Endothelial cell of umbilical vein (primary cell): ENCODE data around the gene FAM221B. TPM values are rescaled to one million over a fixed set of nuclear protein-coding genes. Genes with fewer than 3 reads are reported as not detected.
A peak's percentile ranks its signal among the peaks of the same experiment; 100 is the strongest.

Experiments used
- BruUV-seq: library from RNA; stranded (reverse); fragments of 400-500 nt; replicated peaks from 2 replicates; lab custom pipeline; 2021; lab: Mats Ljungman, UMichigan
- CTCF ChIA-PET: fragments of 300-600, 350-600 bp; sonication (Branson Sonifier 250); formaldehyde crosslinking; loops from one replicate; lab custom pipeline; 2021; ENCODE audit warnings: antibody characterized with exemption, inconsistent platforms; lab: Charles Lee
- POLR2A ChIA-PET: fragments of 300-600, 350-600 bp; sonication (Branson Sonifier 250); formaldehyde crosslinking; loops from one replicate; lab custom pipeline; 2021; ENCODE audit warnings: antibody characterized with exemption, inconsistent platforms; lab: Charles Lee
- DNase-seq: peaks from one replicate; pipeline ENCODE4 v3.0.0-alpha.2; 2011; ENCODE audit warnings: low read depth, low spot score
- FAIRE-seq: peaks from 2 replicates; lab custom pipeline; 2011; peaks lifted over from hg19 to GRCh38; lab: Jason Lieb, UNC
- H2AFZ ChIP-seq: 2 replicates; pipeline ENCODE4 v1.6.0; 2012; ENCODE audit warnings: low read depth, low read length, control low read depth, inconsistent platforms
- H3K27ac ChIP-seq: 2 replicates; pipeline ENCODE4 v1.5.1; 2011; ENCODE audit warnings: low read depth, mild to moderate bottlenecking, control low read depth, low read length, moderate library complexity; ENCODE audit not compliant: insufficient read depth
- H3K27me3 ChIP-seq, 2 experiments: 2 replicates each; pipeline versions ENCODE4 v1.6.0 to v1.6.1; 2011; ENCODE audit warnings: low read length in 2 of 2, mixed read lengths in 1 of 2; ENCODE audit not compliant: control insufficient read depth in 2 of 2, insufficient read depth in 2 of 2
- H3K36me3 ChIP-seq, 2 experiments: 2 replicates in 1 of 2; 3 replicates in 1 of 2; pipeline ENCODE4 v1.5.1; 2011; ENCODE audit warnings: low read length in 2 of 2, mild to moderate bottlenecking in 1 of 2, moderate library complexity in 1 of 2; ENCODE audit not compliant: control insufficient read depth in 2 of 2, insufficient read depth in 2 of 2; ENCODE audit errors: extremely low read depth in 1 of 2
- H3K4me1 ChIP-seq: 3 replicates; pipeline ENCODE4 v1.5.1; 2011; ENCODE audit warnings: mild to moderate bottlenecking, low read length; ENCODE audit not compliant: control insufficient read depth, insufficient read depth; ENCODE audit errors: extremely low read depth
- H3K4me2 ChIP-seq: 2 replicates; pipeline ENCODE4 v1.6.1; 2011; ENCODE audit warnings: low read length, control low read depth, mixed read lengths; ENCODE audit not compliant: insufficient read depth
- H3K4me3 ChIP-seq, 3 experiments: fragments of 200-600 bp in 1 of 3; sonication (generic), shearing (Covaris generic) in 1 of 3; replicated peaks in 1 of 3; 2 replicates each; pipeline ENCODE4 v1.5.1; 2011 to 2016; ENCODE audit warnings: control low read depth in 3 of 3, low read length in 3 of 3, mild to moderate bottlenecking in 2 of 3, inconsistent platforms in 1 of 3, low read depth in 1 of 3, moderate library complexity in 1 of 3; ENCODE audit not compliant: insufficient read depth in 1 of 3
- H3K79me2 ChIP-seq: 2 replicates; pipeline ENCODE4 v1.6.0; 2012; ENCODE audit warnings: low read length, inconsistent platforms; ENCODE audit not compliant: control insufficient read depth, insufficient read depth
- H3K9ac ChIP-seq: replicated peaks from 2 replicates; pipeline ENCODE3; 2011; ENCODE audit warnings: low read length, control low read depth; ENCODE audit not compliant: insufficient read depth; ENCODE audit errors: extremely low read depth
- H3K9me1 ChIP-seq: replicated peaks from 3 replicates; pipeline ENCODE4 v1.6.0; 2011; ENCODE audit warnings: mild to moderate bottlenecking, low read length; ENCODE audit not compliant: control insufficient read depth, insufficient read depth; ENCODE audit errors: extremely low read depth
- H3K9me3 ChIP-seq: replicated peaks from 2 replicates; pipeline ENCODE4 v1.5.1; 2012; ENCODE audit warnings: low read length, inconsistent platforms; ENCODE audit not compliant: control insufficient read depth, insufficient read depth
- H4K20me1 ChIP-seq: replicated peaks from 2 replicates; pipeline ENCODE3; 2011; ENCODE audit warnings: mild to moderate bottlenecking, low read length; ENCODE audit not compliant: control insufficient read depth, insufficient read depth; ENCODE audit errors: extremely low read depth
- EZH2 ChIP-seq: IDR thresholded peaks from 2 replicates; pipeline ENCODE4 v1.6.1; 2012; ENCODE audit warnings: borderline replicate concordance, low read depth, mild to moderate bottlenecking, moderate library complexity, low read length, inconsistent platforms; ENCODE audit not compliant: severe bottlenecking
- FOS ChIP-seq: IDR thresholded peaks from 2 replicates; pipeline ENCODE4 v1.6.1; 2011; ENCODE audit warnings: mild to moderate bottlenecking, low read length, moderate library complexity, borderline replicate concordance; ENCODE audit not compliant: insufficient read depth
- GATA2 ChIP-seq: IDR thresholded peaks from 2 replicates; pipeline ENCODE4 v1.7.0; 2011; ENCODE audit warnings: low read depth, mild to moderate bottlenecking, moderate library complexity, mixed read lengths, low read length; ENCODE audit not compliant: insufficient read length, insufficient read depth
- JUN ChIP-seq: IDR thresholded peaks from 2 replicates; pipeline ENCODE4 v1.6.1; 2011; ENCODE audit warnings: borderline replicate concordance, low read depth; ENCODE audit not compliant: insufficient read length, insufficient read depth
- MAX ChIP-seq: IDR thresholded peaks from 2 replicates; pipeline ENCODE4 v1.6.1; 2011; ENCODE audit not compliant: insufficient read depth, insufficient read length
- MYC ChIP-seq: IDR thresholded peaks from one replicate; pipeline ENCODE4 v1.6.1; 2011; ENCODE audit warnings: mild to moderate bottlenecking, low read depth, low read length
- POLR2A ChIP-seq: IDR thresholded peaks from 2 replicates; pipeline ENCODE4 v1.6.1; 2012; ENCODE audit warnings: low read depth, mild to moderate bottlenecking, control low read depth, low read length
- POLR2AphosphoS5 ChIP-seq: IDR thresholded peaks from 2 replicates; pipeline ENCODE4 v1.6.1; 2012; ENCODE audit warnings: low read depth, mild to moderate bottlenecking, control low read depth, low read length, moderate library complexity; ENCODE audit not compliant: insufficient read depth
- dilution Hi-C: fragments of 300-500 bp; cut with MboI; formaldehyde crosslinking; loops from one replicate; pipeline ENCODE4 v1.15.0; 2019; ENCODE audit warnings: low sequenced_read_pairs; ENCODE audit not compliant: extremely low pct_ligation_motif_present
- intact Hi-C: fragments of 100-400 bp; cut with micrococcal nuclease; formaldehyde crosslinking; loops from one replicate; pipeline ENCODE4 v1.10.0; 2022
- polyA plus RNA-seq, 4 experiments: library from polyadenylated mRNA; depleted of rRNA in 3 of 4; stranded (reverse) in 3 of 4; unstranded in 1 of 4; fragments of >200 nt; gene quantifications; 2 replicates each; pipeline versions ENCODE4 v1.2.1 to v1.2.3, GENCODE V29; 2011 to 2012; ENCODE audit warnings: missing spikeins in 1 of 4
- total RNA-seq: library from RNA; stranded (reverse); gene quantifications from 2 replicates; pipeline ENCODE4 v1.2.3, GENCODE V29; 2021
- TF ChIP-seq, protein P1 (sequence below), 2 donors: IDR thresholded peaks; 1 replicate in 1 of 2; 2 replicates in 1 of 2; pipeline ENCODE4 v1.5.1; 2011; ENCODE audit warnings: low read length in 2 of 2, mild to moderate bottlenecking in 2 of 2, moderate library complexity in 2 of 2, control low read depth in 1 of 2, inconsistent platforms in 1 of 2, low read depth in 1 of 2; ENCODE audit not compliant: insufficient read depth in 1 of 2; ENCODE audit errors: extremely low read depth in 1 of 2

FAM221B gene
- total and polyA plus RNA-seq, 2 donors (not counting 3 experiments of a cell fraction or from before 2014, with no cell fraction given), result not detected

GRCh38 chr9:35811381-35812024 is 17.0 kb downstream of the FAM221B start:
- DNase-seq (peak; percentile 44), FAIRE-seq (peak; percentile 60)
- Histone ChIP-seq H3K27me3 (no peaks in the 10 kb centered on the region), H3K79me2 (no peaks in the 10 kb centered on the region), H2AFZ (peak overlapping the region; percentile 74), H3K4me2 (peak overlapping the region; percentile 73), H3K9me1 (no peaks in the 10 kb centered on the region), H4K20me1 (no peaks in the 10 kb centered on the region), H3K4me3 (peak overlapping the region; percentile 8 to 56 (median 25)), H3K27ac (peak overlapping the region; percentile 16), H3K9me3 (no peaks in the 10 kb centered on the region), H3K36me3 (peaks cover 0 to under 1% of the 10 kb centered on the region in 2 experiments), H3K4me1 (peaks cover 21% of the 10 kb centered on the region), H3K9ac (no peak overlapping the region)
- CTCF ChIA-PET, result interaction anchor here (0.7 to 5.8 kb wide), 15 partner anchors 13 to 115 kb away, joined by 3 to 130 read pairs (median 4); partner anchors contain the start of genes CREB3, GBA2, NPR2 and RGP1
- intact Hi-C loops (loop anchor here (2.0 kb wide), 2 partner anchors 13 to 55 kb away; no protein-coding TSS in a partner anchor), dilution Hi-C loops (no loop called here)
- no peak for TF ChIP-seq MAX
- TF ChIP-seq GATA2, result no peak
- TF ChIP-seq, protein P1, sequence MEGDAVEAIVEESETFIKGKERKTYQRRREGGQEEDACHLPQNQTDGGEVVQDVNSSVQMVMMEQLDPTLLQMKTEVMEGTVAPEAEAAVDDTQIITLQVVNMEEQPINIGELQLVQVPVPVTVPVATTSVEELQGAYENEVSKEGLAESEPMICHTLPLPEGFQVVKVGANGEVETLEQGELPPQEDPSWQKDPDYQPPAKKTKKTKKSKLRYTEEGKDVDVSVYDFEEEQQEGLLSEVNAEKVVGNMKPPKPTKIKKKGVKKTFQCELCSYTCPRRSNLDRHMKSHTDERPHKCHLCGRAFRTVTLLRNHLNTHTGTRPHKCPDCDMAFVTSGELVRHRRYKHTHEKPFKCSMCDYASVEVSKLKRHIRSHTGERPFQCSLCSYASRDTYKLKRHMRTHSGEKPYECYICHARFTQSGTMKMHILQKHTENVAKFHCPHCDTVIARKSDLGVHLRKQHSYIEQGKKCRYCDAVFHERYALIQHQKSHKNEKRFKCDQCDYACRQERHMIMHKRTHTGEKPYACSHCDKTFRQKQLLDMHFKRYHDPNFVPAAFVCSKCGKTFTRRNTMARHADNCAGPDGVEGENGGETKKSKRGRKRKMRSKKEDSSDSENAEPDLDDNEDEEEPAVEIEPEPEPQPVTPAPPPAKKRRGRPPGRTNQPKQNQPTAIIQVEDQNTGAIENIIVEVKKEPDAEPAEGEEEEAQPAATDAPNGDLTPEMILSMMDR (IDR thresholded peaks at IDR 0.05; ENCODE audit: extremely low read depth in 1 of 2, insufficient read depth in 1 of 2, low read depth in 1 of 2, low read length in 2 of 2), result no peak
- no peak for TF ChIP-seq POLR2A
- TF ChIP-seq FOS, result no peak
- TF ChIP-seq POLR2AphosphoS5, result no peak
- TF ChIP-seq MYC, result no peak
- no peak for TF ChIP-seq JUN
- TF ChIP-seq EZH2, result no peak
- POLR2A ChIA-PET, result no interaction called here
- no TSS peak for BruUV-seq
